AG08395 (cell line): ENCODE data around the gene EPHA4.

Experiments used
- DNase-seq: peaks from one replicate; pipeline ENCODE4 v3.0.0; 2012; ENCODE audit warnings: mixed read lengths, low spot score

Gene EPHA4

GRCh38 chr2:221392228-221392881 is 179.7 kb downstream of the EPHA4 start:
- DNase-seq, result no peak

- DNase-seq, result no peak
These were observed 181.2 kb downstream of the EPHA4 start for GRCh38 chr2:221390878-221391277.

- DNase-seq, result no peak
These were observed 182.2 kb downstream of the EPHA4 start for GRCh38 chr2:221389904-221390303.

- DNase-seq, result no peak
These were observed 182.7 kb downstream of the EPHA4 start for GRCh38 chr2:221389421-221389820.

GRCh38 chr2:221388891-221389290 is 183.2 kb downstream of the EPHA4 start:
- DNase-seq, result no peak

- DNase-seq, result no peak
These were observed 186.4 kb downstream of the EPHA4 start for GRCh38 chr2:221385716-221386115.

GRCh38 chr2:221381928-221382488 is 190.1 kb downstream of the EPHA4 start:
- no peak for DNase-seq

- no peak for DNase-seq
These were observed 191.4 kb downstream of the EPHA4 start for GRCh38 chr2:221380686-221381085.

GRCh38 chr2:221380062-221380461 is 192.0 kb downstream of the EPHA4 start:
- DNase-seq, result no peak

GRCh38 chr2:221377597-221377996 is 194.5 kb downstream of the EPHA4 start:
- DNase-seq, result no peak

GRCh38 chr2:221377066-221377465 is 195.0 kb downstream of the EPHA4 start:
- no peak for DNase-seq

- no peak for DNase-seq
These were observed 197.9 kb downstream of the EPHA4 start for GRCh38 chr2:221374234-221374633.

- no peak for DNase-seq
These were observed 199.2 kb downstream of the EPHA4 start for GRCh38 chr2:221372907-221373306.

- DNase-seq, result no peak
These were observed 199.8 kb downstream of the EPHA4 start for GRCh38 chr2:221372159-221372884.

GRCh38 chr2:221371347-221371746 is 200.8 kb downstream of the EPHA4 start:
- no peak for DNase-seq

GRCh38 chr2:221370857-221371211 is 201.3 kb downstream of the EPHA4 start:
- no peak for DNase-seq

- no peak for DNase-seq
These were observed 201.8 kb downstream of the EPHA4 start for GRCh38 chr2:221370076-221370856.
